IMR-90 (cell line): ENCODE results near the gene TPSD1. TPM values are rescaled to one million over a fixed set of nuclear protein-coding genes. Genes with fewer than 3 reads are reported as not detected.

Experiments
- ATAC-seq: fragments of 200-7000 bp; cut with Tn5 transposase; 2 replicates; pipeline ENCODE4 v1.9.1; 2020; ENCODE audit warnings: low read depth, mild to moderate bottlenecking, moderate library complexity
- BruUV-seq: library from RNA; stranded (reverse); fragments of 400-500 nt; replicated peaks from 2 replicates; lab custom pipeline; 2021; lab: Mats Ljungman, UMichigan
- CTCF ChIA-PET: fragments of 300-600 bp; formaldehyde crosslinking; extraction: SDS; loops from one replicate; lab custom pipeline; 2021; ENCODE audit warnings: antibody characterized with exemption; lab: Yijun Ruan, JAX
- POLR2A ChIA-PET: fragments of 300-600 bp; sonication (Branson Sonifier 250); formaldehyde crosslinking; loops from one replicate; lab custom pipeline; 2022; ENCODE audit warnings: antibody characterized with exemption; ENCODE audit not compliant: unreplicated experiment; lab: Charles Lee
- DNase-seq: peaks from one replicate; pipeline ENCODE4 v3.0.0; 2013
- H2AFZ ChIP-seq: replicated peaks from 2 replicates; pipeline ENCODE3; 2013; ENCODE audit warnings: low read length, mild to moderate bottlenecking; ENCODE audit not compliant: poor library complexity
- H2AK5ac ChIP-seq: 2 replicates; pipeline ENCODE4 v1.6.1; 2013; ENCODE audit warnings: low read depth, low read length, inconsistent platforms
- H2AK9ac ChIP-seq: replicated peaks from 2 replicates; pipeline ENCODE3; 2013; ENCODE audit warnings: mild to moderate bottlenecking, low read depth, low read length, moderate library complexity; ENCODE audit not compliant: poor library complexity
- H2BK120ac ChIP-seq: 2 replicates; pipeline ENCODE4 v1.6.1; 2013; ENCODE audit warnings: low read depth, low read length, inconsistent platforms
- H2BK15ac ChIP-seq: 3 replicates; pipeline ENCODE4 v1.6.1; 2013; ENCODE audit warnings: low read depth, low read length, inconsistent platforms
- H2BK20ac ChIP-seq: 2 replicates; pipeline ENCODE4 v1.6.1; 2013; ENCODE audit warnings: low read depth, mild to moderate bottlenecking, inconsistent platforms, low read length, moderate library complexity
- H2BK5ac ChIP-seq: 2 replicates; pipeline ENCODE4 v1.6.1; 2013; ENCODE audit warnings: mild to moderate bottlenecking, low read depth, low read length, inconsistent platforms; ENCODE audit not compliant: poor library complexity, severe bottlenecking
- H3K14ac ChIP-seq: replicated peaks from 2 replicates; pipeline ENCODE4 v1.6.1; 2013; ENCODE audit warnings: low read depth, low read length, inconsistent platforms
- H3K18ac ChIP-seq: 2 replicates; pipeline ENCODE4 v1.6.1; 2013; ENCODE audit warnings: low read depth, low read length, control low read depth
- H3K23ac ChIP-seq: 2 replicates; pipeline ENCODE4 v1.6.1; 2013; ENCODE audit warnings: low read depth, low read length, inconsistent platforms
- H3K27ac ChIP-seq: 2 replicates; pipeline ENCODE4 v1.5.1; 2013; ENCODE audit warnings: mild to moderate bottlenecking, control low read depth, low read length; ENCODE audit not compliant: insufficient read depth
- H3K27me3 ChIP-seq: 2 replicates; pipeline ENCODE4 v1.6.1; 2013; ENCODE audit warnings: low read length; ENCODE audit not compliant: control insufficient read depth, insufficient read depth
- H3K36me3 ChIP-seq: 2 replicates; pipeline ENCODE4 v1.6.1; 2013; ENCODE audit warnings: low read length, mixed read lengths; ENCODE audit not compliant: control insufficient read depth, insufficient read depth
- H3K4ac ChIP-seq: 2 replicates; pipeline ENCODE4 v1.6.1; 2013; ENCODE audit warnings: low read depth, low read length, inconsistent platforms
- H3K4me1 ChIP-seq: 2 replicates; pipeline ENCODE4 v1.6.1; 2013; ENCODE audit warnings: low read length, mixed read lengths; ENCODE audit not compliant: control insufficient read depth, insufficient read depth
- H3K4me2 ChIP-seq: 2 replicates; pipeline ENCODE4 v1.6.1; 2013; ENCODE audit warnings: low read depth, mild to moderate bottlenecking, control low read depth, low read length, moderate library complexity
- H3K4me3 ChIP-seq: 2 replicates; pipeline ENCODE4 v1.5.1; 2013; ENCODE audit warnings: low read depth, mild to moderate bottlenecking, control low read depth, low read length, moderate library complexity; ENCODE audit not compliant: insufficient read depth
- H3K56ac ChIP-seq: 2 replicates; pipeline ENCODE4 v1.6.1; 2013; ENCODE audit warnings: low read length, inconsistent platforms; ENCODE audit not compliant: insufficient read depth; ENCODE audit errors: extremely low read depth
- H3K79me1 ChIP-seq, 2 experiments: 2 replicates each; pipeline ENCODE4 v1.6.1; 2013; ENCODE audit warnings: low read length in 2 of 2, inconsistent platforms in 1 of 2, low read depth in 1 of 2
- H3K9ac ChIP-seq: 2 replicates; pipeline ENCODE4 v1.6.1; 2013; ENCODE audit warnings: low read depth, low read length, control low read depth
- H3K9me1 ChIP-seq: 2 replicates; pipeline ENCODE4 v1.6.1; 2013; ENCODE audit warnings: low read length, inconsistent platforms; ENCODE audit not compliant: insufficient read depth
- H3K9me3 ChIP-seq: 2 replicates; pipeline ENCODE4 v1.6.1; 2013; ENCODE audit warnings: low read length; ENCODE audit not compliant: control insufficient read depth, insufficient read depth
- H4K20me1 ChIP-seq: 2 replicates; pipeline ENCODE4 v1.6.1; 2013; ENCODE audit warnings: low read length, inconsistent platforms; ENCODE audit not compliant: insufficient read depth
- H4K5ac ChIP-seq: 2 replicates; pipeline ENCODE4 v1.6.1; 2013; ENCODE audit warnings: mild to moderate bottlenecking, low read depth, low read length, control low read depth
- H4K8ac ChIP-seq, 2 experiments: 2 replicates each; pipeline ENCODE4 v1.6.1; 2013; ENCODE audit warnings: low read depth in 2 of 2, low read length in 2 of 2, control low read depth in 1 of 2, inconsistent platforms in 1 of 2
- H4K91ac ChIP-seq: 2 replicates; pipeline ENCODE4 v1.6.1; 2013; ENCODE audit warnings: low read depth, low read length, inconsistent platforms; ENCODE audit not compliant: insufficient read depth
- ELK1 ChIP-seq: fragments of 150-350 bp; IDR thresholded peaks from 2 replicates; pipeline ENCODE4 v1.6.1; 2016; ENCODE audit warnings: low read depth, mild to moderate bottlenecking, low read length, moderate library complexity, borderline replicate concordance
- FOS ChIP-seq: fragments of 150-350 bp; IDR thresholded peaks from 2 replicates; pipeline ENCODE4 v1.6.1; 2016; ENCODE audit warnings: low read depth, low read length
- MAFK ChIP-seq: IDR thresholded peaks from 2 replicates; pipeline ENCODE4 v1.6.1; 2012; ENCODE audit warnings: low read depth, low read length, improper control_type of control experiment
- MAZ ChIP-seq: IDR thresholded peaks from 2 replicates; pipeline ENCODE4 v1.6.1; 2012; ENCODE audit warnings: low read depth, mild to moderate bottlenecking, low read length, improper control_type of control experiment, moderate library complexity, borderline replicate concordance
- NFE2L2 ChIP-seq: fragments of 150-350 bp; IDR thresholded peaks from 2 replicates; pipeline ENCODE4 v1.6.1; 2016; ENCODE audit warnings: low read depth, mild to moderate bottlenecking, low read length
- POLR2A ChIP-seq: IDR thresholded peaks from 2 replicates; pipeline ENCODE4 v1.6.1; 2012; ENCODE audit warnings: mild to moderate bottlenecking, low read depth, low read length
- RAD21 ChIP-seq: IDR thresholded peaks from 2 replicates; pipeline ENCODE4 v1.6.1; 2012; ENCODE audit warnings: low read length, improper control_type of control experiment
- RFX5 ChIP-seq: IDR thresholded peaks from 2 replicates; pipeline ENCODE4 v1.8.0; 2012; ENCODE audit warnings: low read depth, mild to moderate bottlenecking, low read length, moderate library complexity
- USF2 ChIP-seq: fragments of 150-350 bp; IDR thresholded peaks from 2 replicates; pipeline ENCODE4 v1.6.1; 2017; ENCODE audit warnings: mild to moderate bottlenecking, antibody characterized with exemption, low read length, low read depth
- WGBS, 2 experiments: methylation state at CpG; one replicate each; pipeline versions ENCODE4 v1.1.5 to v1.1.7; 2013; ENCODE audit warnings: missing lambda C conversion rate in 2 of 2; ENCODE audit not compliant: insufficient read length in 1 of 2; ENCODE audit errors: extremely low coverage in 2 of 2; 5-methylcytosine and 5-hydroxymethylcytosine counted together
- dilution Hi-C: fragments of 300-500 bp; cut with HindIII; formaldehyde crosslinking; loops from one replicate; pipeline ENCODE4 v1.14.3; 2018; ENCODE audit warnings: low sequenced_read_pairs; ENCODE audit not compliant: unreplicated experiment
- in situ Hi-C: fragments of 300-500 bp; cut with MboI; formaldehyde crosslinking; loops from 3 replicates; pipeline ENCODE4 v1.14.3; 2019; ENCODE audit warnings: low sequenced_read_pairs, inconsistent platforms, mixed read lengths
- intact Hi-C: fragments of 100-400 bp; cut with micrococcal nuclease; formaldehyde crosslinking; loops from 2 replicates; pipeline ENCODE4 v1.10.0; 2022
- polyA plus RNA-seq, 3 experiments: library from polyadenylated mRNA; depleted of rRNA; stranded (reverse); fragments of >200 nt; gene quantifications; 2 replicates each; pipeline ENCODE4 v1.2.3, GENCODE V29; 2012; ENCODE audit warnings: low replicate concordance in 1 of 3
- total RNA-seq: library from RNA; depleted of rRNA; stranded (reverse); fragments of >200 nt; gene quantifications from 2 replicates; pipeline ENCODE4 v1.2.3, GENCODE V29; 2012

The TPSD1 gene
- total and polyA plus RNA-seq, 2 of the 4 experiments (the other 2 are of a cell fraction) = not detected

DNA sequence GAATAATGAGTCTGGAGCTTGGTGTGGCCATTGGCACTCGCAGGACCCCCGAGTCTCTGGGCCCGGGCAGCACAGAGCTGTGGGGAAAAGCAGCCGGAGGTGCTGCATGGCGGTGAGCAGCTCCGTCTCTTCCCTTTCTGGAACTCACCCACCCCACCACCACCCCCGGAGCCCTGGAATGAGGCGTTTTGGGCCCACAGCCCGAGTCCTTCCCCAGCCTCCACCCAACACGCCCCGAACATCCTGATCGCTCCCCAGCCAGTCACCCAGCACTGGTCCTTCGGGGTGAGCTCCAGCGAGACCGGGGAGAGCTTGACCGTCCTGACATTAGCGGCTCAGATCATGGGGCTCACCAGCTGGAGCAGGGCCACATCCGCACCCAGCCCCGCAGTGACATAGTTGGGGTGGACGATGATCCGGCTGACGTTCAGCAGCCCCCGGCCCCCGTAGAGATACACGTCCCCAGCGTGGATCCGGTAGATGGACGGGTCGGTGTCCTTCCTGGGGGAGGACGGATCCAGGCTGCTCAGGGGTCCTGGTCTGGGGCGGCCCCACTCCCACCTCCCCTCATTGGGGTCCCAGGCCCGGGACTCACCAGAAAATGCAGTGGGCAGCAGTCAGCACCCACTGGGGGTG, 6.5 kb downstream of the TPSD1 start:
- Histone ChIP-seq H3K9me3 (no peaks in the 10 kb centered on the region), H3K27me3 (peaks cover 43% of the 10 kb centered on the region), H3K9ac (no peak overlapping the region), H3K79me1 (no peaks in the 10 kb centered on the region), H3K27ac (no peak overlapping the region), H4K8ac (no peak overlapping the region), H2BK5ac (no peak overlapping the region), H2AFZ (peak overlapping the region; percentile 21), H3K4me1 (no peaks in the 10 kb centered on the region), H3K56ac (no peak overlapping the region), H3K4ac (no peak overlapping the region), H2BK120ac (no peak overlapping the region), H3K4me2 (no peak overlapping the region), H3K18ac (no peak overlapping the region), H3K4me3 (no peak overlapping the region), H2AK5ac (no peak overlapping the region), H2BK20ac (no peak overlapping the region), H3K9me1 (peaks cover 4% of the 10 kb centered on the region; the same call in 1 of the 2 replicates), H4K20me1 (no peaks in the 10 kb centered on the region; the same call in 1 of the 2 replicates), H4K5ac (no peak overlapping the region), H2AK9ac (no peak overlapping the region), H2BK15ac (no peak overlapping the region), H3K23ac (no peak overlapping the region), H4K91ac (no peak overlapping the region), H3K14ac (no peak overlapping the region), H3K36me3 (no peaks in the 10 kb centered on the region)
- no peak for ATAC-seq
- no TSS peak for BruUV-seq
- intact Hi-C loops (no loop called here), dilution Hi-C loops (no loop called here), in situ Hi-C loops (no loop called here)
- 88% methylated on average over 15 of the region's 32 CpGs; no CpG with 5 or more reads in 1 of the 2 experiments for WGBS, 2 experiments
- POLR2A ChIA-PET = no interaction called here
- TF ChIP-seq MAZ (no peak), MAFK (no peak), USF2 (no peak), POLR2A (no peak), RFX5 (no peak), FOS (no peak), RAD21 (no peak), ELK1 (no peak), NFE2L2 (no peak)
- DNase-seq = no peak
- CTCF ChIA-PET = no interaction called here
